Endodermal cell (in vitro differentiated cells): Measurements from ENCODE around the gene RPRD1A. TPM values are rescaled to one million over a fixed set of nuclear protein-coding genes. Genes with fewer than 3 reads are reported as not detected.
A peak's percentile ranks its signal among the peaks of the same experiment; 100 is the strongest.
"Not testable (repeated sequence)": the region's sequence is repeated elsewhere in the genome, so short reads cannot be mapped to it uniquely, and the experiment has no call there.

ENCODE experiments used
- DNase-seq: peaks from one replicate; pipeline ENCODE4 v3.0.0-alpha.2; 2017
- H3K27ac ChIP-seq: 2 replicates; pipeline ENCODE4 v1.5.1; 2013; ENCODE audit warnings: mild to moderate bottlenecking, low read depth, low read length, moderate library complexity
- H3K27me3 ChIP-seq: 2 replicates; pipeline ENCODE4 v1.6.1; 2013; ENCODE audit warnings: mild to moderate bottlenecking, low read length, moderate library complexity; ENCODE audit not compliant: insufficient read depth, control insufficient read depth, poor library complexity, severe bottlenecking
- H3K36me3 ChIP-seq: 2 replicates; pipeline ENCODE4 v1.7.0; 2013; ENCODE audit warnings: mild to moderate bottlenecking, low read length, moderate library complexity; ENCODE audit not compliant: control insufficient read depth, insufficient read depth
- H3K4me1 ChIP-seq: one replicate; pipeline ENCODE4 v1.7.0; 2013; ENCODE audit warnings: low read length; ENCODE audit not compliant: control insufficient read depth, insufficient read depth
- H3K4me3 ChIP-seq: 2 replicates; pipeline ENCODE4 v1.5.1; 2013; ENCODE audit warnings: mild to moderate bottlenecking, low read length, moderate library complexity
- H3K9ac ChIP-seq: 2 replicates; pipeline ENCODE4 v1.6.1; 2013; ENCODE audit warnings: mild to moderate bottlenecking, low read length, moderate library complexity; ENCODE audit not compliant: poor library complexity, severe bottlenecking; ENCODE audit errors: extremely low read depth
- H3K9me3 ChIP-seq: 2 replicates; pipeline ENCODE4 v1.6.1; 2013; ENCODE audit warnings: mild to moderate bottlenecking, low read length, moderate library complexity; ENCODE audit not compliant: control insufficient read depth
- H3K27ac Mint-ChIP-seq: 2 replicates; pipeline ENCODE4 v1.8.0; 2020; ENCODE audit warnings: mixed read lengths
- H3K27me3 Mint-ChIP-seq: 2 replicates; pipeline ENCODE4 v1.8.0; 2021; ENCODE audit warnings: mild to moderate bottlenecking, mixed read lengths; ENCODE audit not compliant: insufficient read depth
- H3K36me3 Mint-ChIP-seq: 2 replicates; pipeline ENCODE4 v1.8.0; 2020; ENCODE audit warnings: low read depth, mixed read lengths
- H3K4me1 Mint-ChIP-seq: 2 replicates; pipeline ENCODE4 v1.8.0; 2020; ENCODE audit warnings: mixed read lengths
- H3K4me3 Mint-ChIP-seq: 2 replicates; pipeline ENCODE4 v1.8.0; 2020; ENCODE audit warnings: mild to moderate bottlenecking, moderate library complexity, mixed read lengths
- H3K9me3 Mint-ChIP-seq: 2 replicates; pipeline ENCODE4 v1.8.0; 2020; ENCODE audit warnings: mild to moderate bottlenecking, mixed read lengths
- CTCF ChIP-seq: fragments of 200-600 bp; sonication (generic); conservative IDR thresholded peaks from 2 replicates; pipeline ENCODE4 v1.5.0; 2021; ENCODE audit warnings: antibody characterized with exemption, mild to moderate bottlenecking
- WGBS, 2 experiments: methylation state at CpG; one replicate each; pipeline versions ENCODE4 v1.1.5 to v1.1.7; 2013; ENCODE audit warnings: missing lambda C conversion rate in 2 of 2, mixed read lengths in 1 of 2; ENCODE audit not compliant: insufficient coverage in 1 of 2, insufficient read length in 1 of 2; 5-methylcytosine and 5-hydroxymethylcytosine counted together
- total RNA-seq, 2 donors: library from RNA; stranded (reverse); fragmentation: NEBNext Ultra II Directional in 1 of 2; extraction: Animal tissue kit (Norgen Biotek cat#: 25700) in 1 of 2; gene quantifications; 2 replicates in 1 of 2; 3 replicates in 1 of 2; pipeline ENCODE4 v1.2.1, GENCODE V29; 2021

The RPRD1A gene
- total RNA-seq, 2 donors from 2014 or later: 90.5 to 97.7 TPM

DNA sequence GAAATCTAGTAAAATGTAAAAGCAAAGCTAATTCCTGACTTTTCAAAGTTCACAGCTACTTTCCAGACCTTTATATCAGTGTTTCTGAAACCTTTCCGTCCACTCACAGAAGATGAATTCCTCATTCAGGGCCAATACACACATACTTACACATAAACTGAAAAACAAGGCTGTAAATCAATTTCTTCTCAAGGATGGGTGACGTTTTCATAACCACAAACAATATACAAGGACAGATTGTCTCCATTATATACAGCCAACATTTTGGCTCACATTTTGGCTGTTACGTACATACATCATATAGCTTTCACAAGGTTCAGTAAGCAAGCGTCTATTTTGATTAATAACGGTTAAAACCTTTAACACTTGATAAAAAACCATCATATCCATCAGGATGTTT is 1.4 kb downstream of the RPRD1A start:
- Mint-ChIP-seq H3K4me1 (peaks cover 17% of the 10 kb centered on the region), H3K36me3 (peaks cover 17% of the 10 kb centered on the region), H3K27me3 (peaks cover 6% of the 10 kb centered on the region), H3K27ac (peak overlapping the region; percentile 97), H3K9me3 (peaks cover 5% of the 10 kb centered on the region), H3K4me3 (peak overlapping the region; percentile 94)
- Histone ChIP-seq H3K9me3 (no peaks in the 10 kb centered on the region), H3K4me3 (peak overlapping the region; percentile 94), H3K27me3 (no peaks in the 10 kb centered on the region), H3K27ac (no peak overlapping the region), H3K36me3 (peaks cover 13% of the 10 kb centered on the region), H3K4me1 (no peaks in the 10 kb centered on the region), H3K9ac (peak overlapping the region; percentile 95)
- 54 to 65% methylated on average over 5 of the region's 5 CpGs for WGBS, 2 experiments
- DNase-seq: no peak
- no peak for TF ChIP-seq CTCF

- H3K4me1 ChIP-seq, H3K9me3 Mint-ChIP-seq, DNase-seq, H3K9me3 ChIP-seq, H3K27ac ChIP-seq, H3K27me3 Mint-ChIP-seq, H3K9ac ChIP-seq, H3K27me3 ChIP-seq: not testable (repeated sequence)
- 96 to 99% methylated on average over 7 to 9 of the region's 9 CpGs for WGBS, 2 experiments
- H3K36me3 Mint-ChIP-seq: peaks cover 17% of the 10 kb centered on the region
- H3K27ac Mint-ChIP-seq: peak overlapping the region; percentile 84
- Histone ChIP-seq H3K4me3 (peak overlapping the region; percentile 94), H3K36me3 (peaks cover 13% of the 10 kb centered on the region)
- H3K4me1 Mint-ChIP-seq: peaks cover 17% of the 10 kb centered on the region
- H3K4me3 Mint-ChIP-seq: peak overlapping the region; percentile 17
Observed at GRCh38 chr18:36064809-36065079, 2.6 kb downstream of the RPRD1A start.

DNA sequence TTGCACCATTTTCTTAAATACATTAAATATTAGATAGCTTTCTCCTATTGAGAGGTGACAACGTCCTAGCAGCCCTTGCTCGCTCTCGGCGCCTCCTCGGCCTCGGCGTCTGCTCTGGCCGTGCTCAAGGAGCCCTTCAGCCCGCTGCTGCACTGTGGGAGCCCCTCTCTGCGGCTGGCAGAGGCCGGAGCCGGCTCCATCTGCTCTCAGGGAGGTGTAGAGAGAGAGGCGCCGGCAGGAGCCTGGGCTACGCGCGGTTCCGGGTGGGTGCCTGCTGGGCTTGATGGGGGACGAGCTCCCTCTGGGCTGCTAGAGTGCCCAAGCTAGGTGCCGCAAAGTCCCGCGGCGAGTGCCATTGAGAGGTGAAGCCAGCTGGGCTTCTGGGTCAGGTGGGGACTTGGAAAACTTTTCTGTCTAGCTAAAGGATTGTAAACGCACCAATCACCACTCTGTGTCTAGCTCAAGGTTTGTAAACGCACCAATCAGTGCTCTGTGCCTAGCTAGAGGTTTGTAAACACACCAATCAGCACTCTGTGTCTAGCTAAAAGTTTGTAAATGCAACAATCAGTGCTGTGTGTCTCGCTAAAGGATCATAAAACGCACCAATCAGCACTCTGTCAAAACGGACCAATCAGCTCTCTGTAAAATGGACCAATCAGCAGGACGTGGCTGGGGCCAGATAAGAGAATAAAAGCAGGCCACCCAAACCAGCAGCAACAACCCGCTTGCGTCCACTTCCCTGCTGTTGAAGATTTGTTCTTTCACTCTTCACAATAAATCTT is 3.1 kb downstream of the RPRD1A start:
- H3K9ac ChIP-seq: no peak overlapping the region
- no peak for TF ChIP-seq CTCF

More for the DNA sequence above, 3.1 kb downstream of the RPRD1A start:
- Mint-ChIP-seq H3K4me3 (peak overlapping the region; percentile 17), H3K27me3 (no peaks in the 10 kb centered on the region), H3K27ac (peak overlapping the region; percentile 84), H3K9me3 (peaks cover 5% of the 10 kb centered on the region), H3K4me1 (peaks cover 17% of the 10 kb centered on the region), H3K36me3 (peaks cover 17% of the 10 kb centered on the region)
- DNase-seq: peak; percentile 52
- Histone ChIP-seq H3K27me3 (no peaks in the 10 kb centered on the region), H3K4me3 (peak overlapping the region; percentile 94), H3K9me3 (no peaks in the 10 kb centered on the region), H3K4me1 (no peaks in the 10 kb centered on the region), H3K27ac (no peak overlapping the region), H3K36me3 (peaks cover 13% of the 10 kb centered on the region)
- WGBS, 2 experiments: 91 to 94% methylated on average over 11 to 31 of the region's 31 CpGs
